GM19099 (cell line): ENCODE results near the gene AMN.

Experiments
- POLR2A ChIP-seq: IDR thresholded peaks from 3 replicates; pipeline ENCODE4 v1.6.1; 2011; ENCODE audit warnings: low read depth; ENCODE audit not compliant: insufficient read length; ENCODE audit errors: extremely low read depth

AMN gene

DNA sequence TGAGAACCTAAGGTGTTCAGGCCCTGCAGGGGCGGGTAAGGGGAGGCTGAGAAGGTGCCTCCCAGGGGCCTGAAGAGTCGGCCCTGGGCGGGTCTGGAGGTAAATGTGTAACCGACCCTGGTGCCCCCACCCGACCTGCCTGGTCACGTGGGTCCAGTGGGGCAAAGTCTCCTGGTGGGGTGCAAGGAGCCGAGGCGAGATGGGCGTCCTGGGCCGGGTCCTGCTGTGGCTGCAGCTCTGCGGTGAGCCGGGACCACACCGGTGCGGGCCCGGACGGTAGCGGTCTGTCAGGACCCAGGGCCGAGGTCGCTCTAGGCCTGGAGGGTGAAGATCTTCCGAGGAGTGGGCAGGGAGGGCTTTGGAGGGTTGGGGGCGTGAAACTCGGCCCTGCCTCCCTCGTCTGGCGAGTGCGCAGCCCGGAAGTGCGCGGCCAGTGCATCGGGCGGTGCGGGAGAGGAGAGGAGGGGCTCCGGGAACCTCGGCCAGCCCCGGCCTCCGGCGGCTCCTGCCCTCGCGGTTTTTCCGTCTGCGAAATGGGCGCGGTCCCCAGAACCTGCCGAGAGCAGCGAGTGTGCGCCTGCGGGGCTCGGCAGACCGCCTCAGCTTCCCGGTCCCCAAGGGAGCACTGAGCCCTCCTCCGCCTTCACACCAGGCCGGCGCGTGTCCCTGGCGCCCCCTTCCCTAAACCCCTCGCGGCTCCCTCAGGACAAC, at the start of gene AMN:
Gene AMN (plus strand): TSS at position 174 of the 711 bp plus-strand sequence. CDS start 26 bp downstream, at position 200.
- TF ChIP-seq POLR2A: no peak

DNA sequence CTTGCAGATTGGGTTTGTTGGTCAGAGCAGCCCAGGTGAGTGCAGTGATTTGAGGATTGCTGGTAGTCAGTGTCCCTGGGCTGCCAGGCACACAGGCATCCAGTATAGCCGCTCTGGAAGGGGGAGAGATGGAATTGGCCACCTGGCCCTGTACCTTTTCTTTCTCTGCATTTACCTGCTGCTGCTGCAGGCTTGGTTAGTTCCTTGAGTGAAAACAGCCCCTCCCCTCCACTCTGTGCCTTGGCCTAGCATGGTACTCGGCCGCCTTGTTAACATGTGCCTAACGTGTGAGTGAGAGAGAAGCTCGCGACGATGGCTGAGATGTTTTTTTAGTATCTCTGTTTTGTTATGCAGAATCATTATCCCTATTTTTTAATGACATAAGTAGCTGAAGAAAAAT, 49.3 kb upstream of the AMN start:
- no peak for TF ChIP-seq POLR2A

DNA sequence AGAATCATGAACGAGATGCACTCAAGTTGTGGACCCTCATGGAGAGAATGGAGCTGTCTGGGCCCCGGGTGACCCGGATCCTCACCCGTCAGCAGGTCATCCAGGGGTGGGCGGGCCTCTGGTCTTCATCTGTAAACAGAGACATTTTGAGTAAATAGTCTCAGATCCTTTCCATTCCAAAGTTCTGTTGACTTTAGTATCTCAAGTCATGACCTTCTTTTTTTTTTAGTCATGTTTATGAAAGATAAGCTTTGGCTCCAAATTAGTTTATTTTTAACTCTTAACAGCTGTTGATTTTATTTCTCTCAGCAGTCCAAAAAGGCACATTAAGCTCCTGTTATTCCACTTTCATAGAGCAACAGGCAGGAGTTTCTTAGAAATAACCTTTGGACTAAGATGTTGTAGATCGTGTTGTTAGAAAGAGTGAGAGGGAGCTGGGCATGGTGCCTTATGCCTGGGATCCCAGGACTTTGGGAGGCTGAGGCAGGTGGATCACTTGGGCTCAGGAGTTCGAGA, 48.9 kb upstream of the AMN start:
- TF ChIP-seq POLR2A: no peak

DNA sequence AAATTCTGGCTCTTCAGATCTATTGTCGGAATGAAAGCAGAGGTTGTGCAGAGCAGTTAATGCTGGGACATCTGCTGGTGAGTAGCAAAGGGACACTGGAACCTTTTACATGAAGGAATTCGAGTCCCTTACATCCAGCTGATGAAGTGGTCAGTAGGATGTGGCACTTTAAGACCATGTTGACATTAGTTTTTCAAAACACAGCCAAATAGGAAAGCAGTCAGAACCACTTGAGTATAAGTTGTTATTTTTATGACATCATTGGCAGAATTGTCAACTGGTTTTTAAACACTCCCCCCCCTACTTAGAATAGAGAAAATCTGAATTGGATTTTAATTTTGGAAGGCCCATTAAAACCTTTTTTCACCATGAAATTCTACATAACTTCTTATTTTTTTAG, 46.8 kb upstream of the AMN start:
- TF ChIP-seq POLR2A: no peak

DNA sequence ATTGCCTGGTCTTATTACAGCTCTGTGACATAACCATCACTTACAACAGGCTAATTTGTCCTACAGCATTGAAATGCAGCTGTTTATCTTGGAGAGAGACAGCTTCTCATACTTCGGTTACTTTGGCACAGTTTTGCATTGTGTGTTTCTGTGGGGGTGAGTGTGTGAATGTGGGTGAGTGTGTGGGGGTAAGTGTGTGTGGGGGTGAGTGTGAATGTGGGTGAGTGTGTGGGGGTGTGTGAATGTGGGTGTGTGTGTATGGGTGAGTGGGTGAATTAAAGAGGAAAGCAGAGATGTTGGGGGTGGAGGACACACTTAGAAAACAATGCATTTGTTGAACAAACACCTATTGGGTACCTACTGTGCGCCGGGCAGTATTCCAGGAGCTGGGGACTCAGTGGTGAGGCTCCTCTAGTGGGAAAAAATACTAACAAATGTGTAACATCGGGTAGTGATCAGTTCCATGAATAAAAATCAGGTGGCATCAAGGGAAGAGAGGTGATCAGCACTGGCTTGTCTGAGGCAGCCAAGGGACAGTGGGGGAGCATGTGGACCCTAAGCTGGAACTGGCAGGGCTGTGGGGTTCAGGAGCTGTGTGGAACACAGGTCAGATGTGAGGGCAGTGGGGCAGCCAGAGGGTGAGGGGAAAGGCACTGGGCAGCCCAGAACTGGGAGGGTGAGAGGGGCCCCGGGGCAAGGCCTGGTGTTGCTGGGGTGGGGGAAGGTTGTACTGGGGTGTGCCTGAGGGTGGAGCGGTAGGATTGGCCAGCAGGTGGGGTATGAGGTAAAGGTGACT, 44.1 kb upstream of the AMN start:
- peak; percentile 8 for TF ChIP-seq POLR2A

DNA sequence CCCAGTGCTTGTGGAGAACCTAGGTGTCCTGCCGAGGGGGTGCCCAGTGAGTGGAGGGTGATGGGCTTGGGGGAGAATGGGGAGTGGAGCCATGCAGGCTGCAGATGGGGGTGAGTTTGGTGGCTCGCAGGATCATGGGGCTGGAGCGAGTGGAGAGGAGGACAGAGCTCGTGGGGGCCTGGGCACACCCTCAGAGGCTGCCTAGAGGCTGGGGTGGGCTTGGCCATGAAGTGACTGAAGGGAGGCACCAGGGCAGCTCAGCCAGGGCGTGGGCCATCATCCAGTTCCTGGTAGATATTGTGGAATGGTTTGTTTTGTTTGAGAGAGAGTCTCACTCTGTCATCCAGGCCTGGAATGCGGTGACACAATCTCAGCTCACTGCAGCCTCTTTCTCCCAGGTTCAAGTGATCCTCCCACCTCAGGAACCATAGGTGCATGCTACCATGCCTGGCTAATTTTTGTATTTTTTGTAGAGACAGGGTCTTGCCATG, 43.4 kb upstream of the AMN start:
- TF ChIP-seq POLR2A: no peak

DNA sequence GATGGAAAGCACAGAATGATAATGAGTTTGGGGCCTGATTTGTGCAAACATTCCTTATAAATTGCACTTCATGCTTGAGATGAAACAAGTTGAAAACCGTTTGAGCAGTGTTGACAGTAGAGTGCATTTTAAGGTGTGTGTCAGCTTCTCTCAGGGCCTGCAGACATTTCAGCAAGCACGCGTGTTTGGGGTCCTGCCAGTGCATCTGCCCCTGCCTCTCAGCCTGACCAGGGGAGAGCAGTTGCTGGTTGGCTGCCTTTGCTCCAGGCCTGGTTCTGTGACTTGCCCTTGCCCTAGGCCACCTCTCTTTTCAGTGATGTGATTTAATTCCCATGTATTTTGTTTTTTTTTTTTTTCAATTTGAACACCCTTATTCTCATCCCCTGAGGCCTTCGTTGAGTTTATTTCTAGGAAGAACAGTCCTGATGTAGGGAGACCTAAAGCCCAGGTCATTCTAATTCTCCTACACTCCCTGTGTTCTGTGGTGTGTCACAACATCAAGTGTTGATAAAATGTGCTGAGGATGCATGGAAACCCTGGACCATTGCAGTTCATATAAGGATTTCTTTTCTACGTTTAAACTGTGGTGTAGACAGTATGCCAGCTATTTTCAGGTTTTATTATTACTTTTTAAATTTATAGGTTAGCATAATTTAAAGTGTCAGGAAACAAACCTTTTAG, 40.1 kb upstream of the AMN start:
- no peak for TF ChIP-seq POLR2A

DNA sequence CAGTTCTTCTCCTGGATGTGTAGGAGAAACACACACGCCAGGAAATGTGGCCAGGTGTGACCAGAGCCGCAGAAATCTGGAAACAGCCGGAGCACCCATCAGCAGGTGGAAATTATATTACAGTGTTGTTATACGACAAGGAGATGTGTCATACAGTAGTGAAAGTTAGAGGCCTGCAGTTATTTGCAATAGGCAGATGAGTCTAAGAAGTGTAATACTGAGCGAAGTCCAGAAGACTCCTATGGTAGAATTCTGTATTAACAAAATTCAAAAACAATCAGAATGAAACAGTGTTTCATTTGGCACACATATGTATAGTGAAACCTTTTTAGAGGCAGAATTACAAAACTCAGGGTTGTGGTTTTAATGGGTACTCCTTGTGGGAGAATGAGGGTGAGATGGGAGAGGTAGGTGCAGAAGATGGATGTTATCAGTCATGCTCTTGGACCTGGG, 39.3 kb upstream of the AMN start:
- no peak for TF ChIP-seq POLR2A

DNA sequence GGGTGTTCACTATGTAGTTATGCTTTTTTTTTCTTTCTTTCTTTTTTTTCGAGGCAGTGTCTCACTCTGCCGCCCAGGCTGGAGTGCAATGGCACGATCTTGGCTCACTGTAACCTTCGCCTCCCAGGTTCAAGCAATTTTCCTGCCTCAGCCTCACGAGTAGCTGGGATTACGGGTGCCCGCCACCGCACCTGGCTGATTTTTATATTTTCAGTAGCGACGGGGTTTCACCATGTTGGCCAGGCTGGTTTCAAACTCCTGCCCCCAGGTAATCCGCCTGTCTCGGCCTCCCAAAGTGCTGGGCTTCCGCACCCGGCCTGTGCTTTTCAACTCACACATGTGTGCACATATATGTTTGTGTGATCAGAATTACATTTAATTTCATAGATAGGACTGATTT, 38.9 kb upstream of the AMN start:
- no peak for TF ChIP-seq POLR2A

DNA sequence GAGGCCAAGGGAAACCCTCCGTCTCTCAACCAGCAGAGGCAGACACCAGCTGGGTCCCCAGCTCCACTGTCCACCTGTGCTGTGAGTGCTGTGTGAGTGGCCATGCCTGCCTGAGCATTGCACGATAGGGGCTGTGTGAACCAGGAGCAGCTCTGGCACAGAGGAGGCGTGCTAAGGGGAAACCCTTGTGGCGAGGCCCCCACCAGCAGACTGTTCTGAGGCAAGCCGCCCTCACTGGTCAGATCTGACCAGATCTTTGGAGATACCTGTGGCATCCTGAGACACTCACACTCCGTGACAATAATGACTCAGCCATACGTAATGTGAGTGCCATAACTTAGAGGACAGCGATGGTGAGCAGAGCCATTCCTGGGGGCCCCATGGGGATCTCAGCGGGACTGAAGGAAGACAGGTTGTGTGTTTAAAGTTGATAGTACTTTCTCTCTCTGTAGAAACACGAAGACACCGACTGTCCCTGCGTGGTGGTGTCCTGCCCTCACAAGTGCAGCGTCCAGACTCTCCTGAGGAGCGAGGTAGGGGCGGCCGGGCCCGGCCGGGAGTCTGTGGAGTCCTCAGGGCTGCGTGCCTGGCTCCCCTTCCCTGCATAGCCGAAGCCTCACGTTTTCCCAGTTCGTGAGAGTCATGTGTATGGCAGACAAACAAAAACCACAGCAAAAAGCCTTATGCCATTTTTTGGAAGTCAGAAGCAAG, 36.6 kb upstream of the AMN start:
- TF ChIP-seq POLR2A: no peak

DNA sequence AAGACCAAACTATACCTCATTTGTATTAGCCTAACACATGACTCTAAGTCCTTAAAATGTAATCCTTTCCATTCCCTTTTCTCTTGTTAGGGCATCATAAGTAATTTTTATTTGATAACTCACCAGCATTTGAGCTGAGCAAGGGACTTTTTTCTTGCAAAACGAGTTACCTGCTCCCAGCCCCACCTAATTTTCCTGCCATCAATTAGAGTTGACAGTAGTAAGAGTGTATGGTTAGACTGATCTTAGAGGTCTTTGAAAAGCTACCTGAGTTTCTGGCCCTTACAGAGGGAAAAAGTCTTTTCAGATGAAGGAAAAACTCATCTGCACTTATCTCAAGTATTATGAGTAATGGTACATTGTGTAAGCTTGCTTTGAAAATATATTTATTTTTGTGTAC, 33.7 kb upstream of the AMN start:
- TF ChIP-seq POLR2A: no peak

DNA sequence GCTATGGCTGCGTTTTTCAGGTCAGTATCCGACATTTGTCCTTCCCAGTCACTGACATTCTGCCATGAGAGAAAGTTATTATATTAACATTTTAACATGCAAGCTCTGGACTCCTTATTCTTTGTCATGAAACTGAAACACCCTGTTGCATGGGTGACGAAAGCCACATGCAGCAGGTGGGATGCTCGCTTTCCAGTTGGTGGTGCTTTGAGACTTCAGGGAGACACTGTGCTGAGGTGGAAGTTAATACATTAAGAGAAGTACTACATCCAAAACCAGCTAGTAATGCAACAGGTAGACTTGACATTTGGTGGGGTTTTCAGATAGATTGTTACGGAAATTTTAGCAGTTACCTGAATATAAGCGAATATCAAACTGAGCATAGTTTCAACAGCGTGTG, 32.8 kb upstream of the AMN start:
- no peak for TF ChIP-seq POLR2A

DNA sequence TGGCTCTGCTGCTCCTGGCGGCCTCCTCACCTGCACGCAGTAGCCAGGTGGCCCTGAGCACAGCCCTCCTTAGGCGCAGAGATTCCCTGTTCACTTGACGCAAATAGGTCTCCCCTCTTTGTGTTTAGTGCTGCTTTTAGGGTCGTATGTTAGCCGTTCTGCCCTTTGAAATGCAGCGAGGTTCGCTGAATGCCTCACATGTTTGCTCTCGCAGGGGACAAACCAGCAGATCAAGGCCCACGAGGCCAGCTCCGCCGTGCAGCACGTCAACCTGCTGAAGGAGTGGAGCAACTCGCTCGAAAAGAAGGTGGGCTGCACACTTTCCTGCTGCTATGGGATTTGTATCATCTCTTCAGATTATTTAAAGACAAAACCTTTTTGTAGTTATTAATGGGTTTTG, 31.4 kb upstream of the AMN start:
- TF ChIP-seq POLR2A: no peak

DNA sequence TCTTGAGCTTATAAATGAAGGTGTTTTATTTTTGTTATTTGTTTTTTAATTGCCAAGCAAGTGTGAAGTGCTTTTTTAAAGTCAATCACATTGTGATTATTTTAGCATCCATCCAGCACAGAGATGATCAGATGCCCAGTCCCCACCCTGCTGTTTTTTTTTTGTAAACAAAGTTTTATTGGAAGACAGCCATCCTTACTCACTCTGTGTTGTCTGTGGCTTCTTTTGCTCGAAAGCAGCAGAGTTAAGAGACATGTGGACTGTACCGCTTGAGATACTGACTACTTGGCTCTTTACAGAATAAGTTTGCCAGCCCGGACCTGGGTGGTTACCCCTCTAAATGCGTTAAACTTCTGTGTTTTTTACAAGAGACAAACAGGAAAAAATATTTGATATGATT, 30.9 kb upstream of the AMN start:
- no peak for TF ChIP-seq POLR2A

DNA sequence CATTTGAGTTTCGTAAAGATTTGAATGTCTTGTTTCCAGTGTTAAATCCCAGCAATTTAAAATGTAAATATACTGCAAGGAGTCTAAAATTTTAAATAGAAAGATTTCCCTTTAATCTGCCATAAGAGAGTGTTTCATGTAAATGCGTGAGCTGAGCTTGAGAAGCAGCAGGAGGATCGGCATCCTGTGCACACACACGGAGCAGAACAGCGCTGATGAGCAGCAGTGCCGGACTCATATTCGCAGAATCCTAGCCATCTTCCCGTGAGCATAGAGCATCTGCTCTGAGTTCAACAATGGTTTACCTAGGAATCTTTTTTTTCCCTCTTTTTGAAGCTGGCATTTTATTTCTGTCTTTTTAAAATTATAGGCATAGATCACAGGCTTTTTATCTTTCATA, 29.8 kb upstream of the AMN start:
- TF ChIP-seq POLR2A: no peak
